GM19372 (cell line): Measurements from ENCODE around the gene TIFAB.

Experiments
- ATAC-seq: cut with Tn5 transposase; IDR thresholded peaks from one replicate; pipeline ENCODE4 v1.9.1; 2021; ENCODE audit warnings: mild to moderate bottlenecking, low read depth, moderate library complexity; ENCODE audit not compliant: unreplicated experiment

Gene TIFAB

GRCh38 chr5:135482381-135482933 is 30.3 kb upstream of the TIFAB start:
- ATAC-seq, result no peak

GRCh38 chr5:135481909-135482311 is 29.8 kb upstream of the TIFAB start:
- no peak for ATAC-seq

GRCh38 chr5:135481387-135481786 is 29.2 kb upstream of the TIFAB start:
- no peak for ATAC-seq

- ATAC-seq, result no peak
Observed at GRCh38 chr5:135480511-135480910, 28.4 kb upstream of the TIFAB start.

GRCh38 chr5:135478938-135479337 is 26.8 kb upstream of the TIFAB start:
- ATAC-seq, result no peak

- ATAC-seq, result no peak
Observed at GRCh38 chr5:135477613-135478066, 25.5 kb upstream of the TIFAB start.

GRCh38 chr5:135476615-135477581 is 24.7 kb upstream of the TIFAB start:
- ATAC-seq, result no peak

GRCh38 chr5:135473956-135474670 is 22.0 kb upstream of the TIFAB start:
- ATAC-seq, result no peak

GRCh38 chr5:135472141-135472540 is 20.0 kb upstream of the TIFAB start:
- ATAC-seq, result no peak

- no peak for ATAC-seq
Observed at GRCh38 chr5:135471726-135472125, 19.6 kb upstream of the TIFAB start.

GRCh38 chr5:135469911-135470310 is 17.8 kb upstream of the TIFAB start:
- no peak for ATAC-seq

- no peak for ATAC-seq
Observed at GRCh38 chr5:135468541-135468940, 16.4 kb upstream of the TIFAB start.

- ATAC-seq, result no peak
Observed at GRCh38 chr5:135467871-135468485, 15.8 kb upstream of the TIFAB start.

- no peak for ATAC-seq
Observed at GRCh38 chr5:135467051-135467625, 15.0 kb upstream of the TIFAB start.

- peak; percentile 80 for ATAC-seq
Observed at GRCh38 chr5:135466178-135467050, 14.3 kb upstream of the TIFAB start.

GRCh38 chr5:135465391-135466122 is 13.4 kb upstream of the TIFAB start:
- ATAC-seq, result no peak

- peak; percentile 58 for ATAC-seq
Observed at GRCh38 chr5:135462304-135462703, 10.2 kb upstream of the TIFAB start.

GRCh38 chr5:135461481-135462151 is 9.5 kb upstream of the TIFAB start:
- ATAC-seq, result no peak
